GM18526 (cell line): ENCODE results near the gene LCK.

Experiments used
- POLR2A ChIP-seq: IDR thresholded peaks from 3 replicates; pipeline ENCODE4 v1.6.1; 2011; ENCODE audit not compliant: insufficient read length; ENCODE audit errors: extremely low read depth

The LCK gene

GRCh38 chr1:32331549-32331948 lies 80.5 kb downstream of the LCK start:
- TF ChIP-seq POLR2A, result peak; percentile 26

DNA sequence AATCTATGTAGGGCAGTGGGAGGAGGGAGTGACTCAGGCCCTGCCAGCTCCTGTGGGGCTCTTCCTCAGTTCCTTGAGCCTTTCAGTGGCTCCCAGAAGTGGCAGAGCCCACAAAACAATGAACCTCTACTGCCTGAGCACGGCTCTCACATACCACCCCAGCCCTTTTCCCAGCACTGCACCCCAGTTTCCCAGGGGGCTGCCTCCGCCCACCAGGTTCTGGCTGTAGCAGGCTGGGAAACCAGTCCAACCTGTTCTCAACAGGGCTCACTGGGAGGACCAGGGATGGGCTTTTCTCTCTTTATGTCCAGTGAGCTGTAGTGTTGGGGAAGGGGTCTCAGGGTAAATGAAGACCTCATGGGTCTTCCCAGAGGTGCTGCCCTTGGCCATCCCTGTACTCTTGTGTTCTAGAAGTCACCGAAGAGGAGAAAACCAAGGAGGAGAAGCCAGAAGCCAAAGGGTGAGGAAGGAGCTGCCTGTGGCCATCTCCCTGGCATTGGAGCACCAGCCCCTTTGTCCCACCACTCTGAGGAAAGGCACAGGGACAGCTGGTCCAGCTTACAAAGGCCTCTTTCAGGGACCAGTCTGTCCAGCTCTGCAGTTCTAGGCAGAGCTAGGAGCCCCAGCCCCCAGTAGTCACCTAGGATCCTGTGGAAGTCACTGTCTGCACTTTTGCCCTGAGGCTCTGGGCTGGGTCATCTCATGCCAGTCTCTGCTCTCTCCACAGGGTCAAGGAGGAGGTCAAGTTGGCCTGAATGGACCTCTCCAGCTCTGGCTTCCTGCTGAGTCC lies 81.4 kb downstream of the LCK start:
- TF ChIP-seq POLR2A, result peak; percentile 27

DNA sequence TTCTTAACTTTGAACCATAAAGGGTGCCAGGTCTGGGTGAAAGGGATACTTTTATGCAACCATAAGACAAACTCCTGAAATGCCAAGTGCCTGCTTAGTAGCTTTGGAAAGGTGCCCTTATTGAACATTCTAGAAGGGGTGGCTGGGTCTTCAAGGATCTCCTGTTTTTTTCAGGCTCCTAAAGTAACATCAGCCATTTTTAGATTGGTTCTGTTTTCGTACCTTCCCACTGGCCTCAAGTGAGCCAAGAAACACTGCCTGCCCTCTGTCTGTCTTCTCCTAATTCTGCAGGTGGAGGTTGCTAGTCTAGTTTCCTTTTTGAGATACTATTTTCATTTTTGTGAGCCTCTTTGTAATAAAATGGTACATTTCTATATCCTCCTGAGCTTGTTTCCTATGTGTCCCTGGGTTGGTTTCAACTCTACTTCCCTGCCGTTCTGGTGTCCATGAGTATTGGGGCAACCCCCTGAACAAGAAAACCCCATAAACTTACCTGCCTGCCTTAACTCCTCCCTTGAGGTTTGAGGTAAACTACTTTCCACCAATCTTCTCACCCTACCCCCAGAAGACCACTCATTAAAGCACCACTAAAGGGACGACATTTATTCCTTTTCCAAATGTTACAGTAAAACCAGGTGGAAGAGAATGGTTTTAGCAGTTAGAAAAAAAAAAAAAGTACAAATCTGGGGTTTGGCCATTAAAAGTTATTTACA lies 82.3 kb downstream of the LCK start:
- no peak for TF ChIP-seq POLR2A

- TF ChIP-seq POLR2A, result no peak
Measured at GRCh38 chr1:32334274-32334861, 83.3 kb downstream of the LCK start.

DNA sequence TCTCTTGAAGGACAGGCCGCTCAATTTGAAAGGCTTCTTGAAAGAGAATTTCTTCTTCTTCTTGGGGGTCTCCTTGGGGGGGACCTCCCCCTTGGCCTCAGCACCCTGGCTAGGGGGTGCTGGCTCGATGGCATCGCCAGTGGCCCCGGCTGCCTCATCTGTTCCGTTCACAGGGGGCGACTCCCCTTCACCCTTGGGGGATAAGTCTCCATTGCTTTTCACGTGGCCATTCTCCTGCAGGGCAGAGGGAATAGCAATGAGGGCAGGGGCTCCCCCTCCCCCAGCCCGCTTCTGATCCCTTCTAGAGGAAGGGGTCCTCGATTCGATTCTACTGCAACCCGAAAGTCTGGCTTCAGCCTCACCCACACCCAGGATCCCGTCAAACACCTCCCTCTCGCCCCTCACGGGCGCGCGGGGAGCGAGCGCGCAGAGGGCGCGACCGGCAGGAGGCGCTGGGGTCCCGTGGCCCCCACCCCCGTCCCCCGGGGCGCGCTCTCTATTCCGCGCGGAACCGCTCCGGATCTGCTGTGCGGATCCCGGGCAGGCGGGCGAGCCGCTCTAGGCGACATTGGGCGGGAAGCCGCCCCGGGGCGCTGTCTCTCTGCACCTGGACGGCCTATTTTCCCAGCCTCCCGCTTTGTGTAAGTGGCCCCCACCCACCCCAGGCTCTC lies 83.9 kb downstream of the LCK start:
- TF ChIP-seq POLR2A, result no peak

DNA sequence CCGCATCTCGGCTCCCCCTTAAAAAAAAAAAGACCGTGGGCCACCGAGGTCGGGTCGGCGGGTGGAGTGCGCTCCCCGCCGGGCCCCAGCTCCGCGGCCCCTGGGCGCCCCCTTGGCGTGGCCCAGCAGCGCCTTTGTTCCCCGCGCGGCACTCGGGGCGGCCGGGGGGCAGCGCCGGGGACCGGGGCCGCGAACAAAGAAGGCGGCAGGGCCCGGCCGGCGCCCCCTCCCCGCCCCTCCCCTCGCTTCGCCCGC lies 84.4 kb downstream of the LCK start:
- no peak for TF ChIP-seq POLR2A
